Measurements from ENCODE around the gene LRRC8E. TPM values are rescaled to one million over a fixed set of nuclear protein-coding genes. Genes with fewer than 3 reads are reported as not detected.

LRRC8E gene
- total and polyA plus RNA-seq, 2 of the 8 experiments (the other 6 are each of a cell fraction or from before 2014, with no cell fraction given), result 2.7 to 2.9 TPM

- TF ChIP-seq RNF2 (IDR thresholded peaks at IDR 0.05; ENCODE audit: borderline replicate concordance, low read depth, low read length, missing control alignments, poor library complexity, severe bottlenecking) (no peak), MAX (IDR thresholded peaks at IDR 0.05) (peak; percentile 97), SAP30 (IDR thresholded peaks at IDR 0.05; ENCODE audit: insufficient read depth, insufficient replicate concordance, low read length) (no peak), RBBP5 (IDR thresholded peaks at IDR 0.05; ENCODE audit: borderline replicate concordance, low read depth, low read length) (peak; percentile 76; the same call in 1 of the 2 replicates), HDAC6 (IDR thresholded peaks at IDR 0.05; ENCODE audit: low read depth, low read length) (no peak), SUZ12 (IDR thresholded peaks at IDR 0.05; ENCODE audit: low read length) (no peak), YY1 (IDR thresholded peaks at IDR 0.05; ENCODE audit: low read depth, low read length) (peak; percentile 88), CHD1 (IDR thresholded peaks at IDR 0.05; ENCODE audit: low read depth, low read length) (no peak), POLR2A (IDR thresholded peaks at IDR 0.05; ENCODE audit: control extremely low read depth in 1 of 2, low read depth in 2 of 2, low read length in 2 of 2) (peak in 1 of 2 experiments; percentile 92; a peak in 2 of 3 replicates), PHF8 (conservative IDR thresholded peaks at IDR 0.05; ENCODE audit: low read depth, low read length) (peak; percentile 74), SP2 (IDR thresholded peaks at IDR 0.05; ENCODE audit: low read length) (no peak), CREB1 (IDR thresholded peaks at IDR 0.05) (peak; percentile 80), KDM4A (IDR thresholded peaks at IDR 0.05; ENCODE audit: low read depth, low read length, severe bottlenecking) (peak; percentile 22), CBX5 (IDR thresholded peaks at IDR 0.05; ENCODE audit: low read depth, low read length) (no peak), TAF1 (IDR thresholded peaks at IDR 0.05; ENCODE audit: low read depth, low read length) (peak; percentile 87), HDAC2 (IDR thresholded peaks at IDR 0.05; ENCODE audit: borderline replicate concordance in 1 of 2, low read depth in 2 of 2, low read length in 2 of 2) (0 out of 4 replicates have a peak, but pooled peaks of 1 of the 2 experiments have one; percentile 15), BACH1 (IDR thresholded peaks at IDR 0.05; ENCODE audit: low read length) (peak; percentile 61), CTCF (IDR thresholded peaks at IDR 0.05; ENCODE audit: control extremely low read depth in 1 of 3, insufficient read depth in 1 of 3, low read depth in 1 of 3, low read length in 3 of 3) (peak; percentile 83 to 95 (median 94)), EP300 (IDR thresholded peaks at IDR 0.05; ENCODE audit: borderline replicate concordance in 1 of 2, low read depth in 2 of 2, low read length in 2 of 2) (no peak), SIN3A (conservative IDR thresholded peaks at IDR 0.05 in 1 of 2, IDR thresholded peaks at IDR 0.05 in 1 of 2; ENCODE audit: low read depth in 1 of 2, low read length in 2 of 2) (0 out of 4 replicates have a peak, but pooled peaks of 1 of the 2 experiments have one; percentile 69)
Measured at GRCh38 chr19:7903244-7904073, 15.1 kb downstream of the LRRC8E start, which contains the start of gene MAP2K7 (continued).

All from H1 (cell line).